Nephron progenitor cell (in vitro differentiated cells): ENCODE measurements around the gene ECEL1.

ENCODE experiments used
- DNase-seq: peaks from one replicate; pipeline ENCODE4 v3.0.0; 2021
- H3K27ac Mint-ChIP-seq: 2 replicates; pipeline ENCODE4 v1.8.0; 2021; ENCODE audit warnings: mild to moderate bottlenecking, moderate library complexity, mixed read lengths
- H3K27me3 Mint-ChIP-seq: 2 replicates; pipeline ENCODE4 v1.8.0; 2021; ENCODE audit warnings: mild to moderate bottlenecking, low read depth, mixed read lengths; ENCODE audit not compliant: poor library complexity
- H3K36me3 Mint-ChIP-seq: 2 replicates; pipeline ENCODE4 v1.8.0; 2021; ENCODE audit warnings: low read depth, mixed read lengths
- H3K4me1 Mint-ChIP-seq: 2 replicates; pipeline ENCODE4 v1.8.0; 2021; ENCODE audit warnings: mixed read lengths
- H3K4me3 Mint-ChIP-seq: 2 replicates; pipeline ENCODE4 v1.8.0; 2021; ENCODE audit warnings: mild to moderate bottlenecking, moderate library complexity, mixed read lengths
- H3K9me3 Mint-ChIP-seq: 2 replicates; pipeline ENCODE4 v1.8.0; 2021; ENCODE audit warnings: mild to moderate bottlenecking, moderate library complexity, mixed read lengths
- CTCF ChIP-seq: fragments of 200-600 bp; sonication (generic); IDR thresholded peaks from 2 replicates; pipeline ENCODE4 v1.5.0; 2021; ENCODE audit warnings: antibody characterized with exemption

Gene ECEL1

GRCh38 chr2:232512602-232513001 is 25.0 kb upstream of the ECEL1 start:
- TF ChIP-seq CTCF = no peak
- Mint-ChIP-seq H3K36me3 (no peaks in the 10 kb centered on the region), H3K27me3 (peaks cover 50% of the 10 kb centered on the region), H3K9me3 (no peaks in the 10 kb centered on the region), H3K4me1 (peaks cover 84% of the 10 kb centered on the region), H3K27ac (peak overlapping the region; percentile 42), H3K4me3 (no peak overlapping the region)
- peak; percentile 51 for DNase-seq

- Mint-ChIP-seq H3K36me3 (no peaks in the 10 kb centered on the region), H3K27me3 (peaks cover 39% of the 10 kb centered on the region), H3K4me1 (peaks cover 88% of the 10 kb centered on the region), H3K4me3 (no peak overlapping the region), H3K9me3 (no peaks in the 10 kb centered on the region), H3K27ac (no peak overlapping the region)
- no peak for DNase-seq
- no peak for TF ChIP-seq CTCF
These were observed 23.8 kb upstream of the ECEL1 start for GRCh38 chr2:232511336-232511890.

- H3K36me3 Mint-ChIP-seq = no peaks in the 10 kb centered on the region
These were observed 20.6 kb upstream of the ECEL1 start for GRCh38 chr2:232508251-232508650.

GRCh38 chr2:232506709-232507108 is 19.1 kb upstream of the ECEL1 start:
- peak overlapping the region; percentile 91 for H3K27ac Mint-ChIP-seq
- H3K9me3 Mint-ChIP-seq = no peaks in the 10 kb centered on the region
- TF ChIP-seq CTCF = no peak
- H3K27me3 Mint-ChIP-seq = peaks cover 32% of the 10 kb centered on the region
- H3K4me3 Mint-ChIP-seq = no peak overlapping the region
- no peak for DNase-seq
- H3K36me3 Mint-ChIP-seq = no peaks in the 10 kb centered on the region
- peaks cover 88% of the 10 kb centered on the region for H3K4me1 Mint-ChIP-seq

More at GRCh38 chr2:232508251-232508650, 20.6 kb upstream of the ECEL1 start:
- Mint-ChIP-seq H3K4me1 (peaks cover 93% of the 10 kb centered on the region), H3K27ac (no peak overlapping the region), H3K27me3 (peaks cover 33% of the 10 kb centered on the region), H3K9me3 (no peaks in the 10 kb centered on the region), H3K4me3 (no peak overlapping the region)
- DNase-seq = no peak
- no peak for TF ChIP-seq CTCF

GRCh38 chr2:232505856-232506255 is 18.2 kb upstream of the ECEL1 start:
- Mint-ChIP-seq H3K4me1 (peaks cover 88% of the 10 kb centered on the region), H3K4me3 (peak overlapping the region; percentile 62), H3K9me3 (no peaks in the 10 kb centered on the region), H3K27ac (peak overlapping the region; percentile 91), H3K27me3 (peaks cover 28% of the 10 kb centered on the region), H3K36me3 (no peaks in the 10 kb centered on the region)
- no peak for TF ChIP-seq CTCF
- DNase-seq = peak; percentile 67

GRCh38 chr2:232504438-232504837 is 16.8 kb upstream of the ECEL1 start:
- Mint-ChIP-seq H3K4me1 (peaks cover 87% of the 10 kb centered on the region), H3K27me3 (peaks cover 34% of the 10 kb centered on the region), H3K9me3 (no peaks in the 10 kb centered on the region), H3K4me3 (peak overlapping the region; percentile 70), H3K27ac (no peak overlapping the region), H3K36me3 (no peaks in the 10 kb centered on the region)
- TF ChIP-seq CTCF = no peak
- DNase-seq = no peak
